ENCODE measurements around the gene GAS5.
"Not testable (repeated sequence)": the region's sequence is repeated elsewhere in the genome, so short reads cannot be mapped to it uniquely, and the experiment has no call there.

GAS5 gene

DNA sequence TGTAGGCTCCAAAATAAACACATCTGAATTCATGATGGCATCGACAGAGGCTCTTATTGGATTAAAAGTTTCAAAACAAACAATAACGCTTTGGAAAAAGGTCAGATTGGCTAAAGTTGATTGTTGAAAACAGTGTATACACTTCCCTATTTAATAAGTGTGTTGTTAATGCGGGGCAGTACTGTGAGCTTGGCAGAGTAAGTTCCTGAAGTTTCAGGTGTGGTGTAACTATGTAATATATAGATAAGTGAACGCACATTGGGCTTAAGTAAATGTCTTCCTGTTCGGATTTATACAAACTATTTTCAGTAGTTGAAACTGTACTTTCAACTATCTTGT is 1.2 kb upstream of the GAS5 start:
- no peak for DNase-seq (ENCODE audit: low spot score)

GRCh38 chr1:173868266-173869020 is 654 bp upstream of the GAS5 start, which contains the start of gene ZBTB37:
TSS of gene ZBTB37 (plus strand) at chr1:173868380. CDS start at chr1:173870226, 1,846 bp downstream.
- peak; percentile 93 for DNase-seq (ENCODE audit: low spot score)

- peak; percentile 16 for DNase-seq (ENCODE audit: low spot score)
These were observed 542 bp downstream of the GAS5 start for GRCh38 chr1:173867141-173867752.

DNA sequence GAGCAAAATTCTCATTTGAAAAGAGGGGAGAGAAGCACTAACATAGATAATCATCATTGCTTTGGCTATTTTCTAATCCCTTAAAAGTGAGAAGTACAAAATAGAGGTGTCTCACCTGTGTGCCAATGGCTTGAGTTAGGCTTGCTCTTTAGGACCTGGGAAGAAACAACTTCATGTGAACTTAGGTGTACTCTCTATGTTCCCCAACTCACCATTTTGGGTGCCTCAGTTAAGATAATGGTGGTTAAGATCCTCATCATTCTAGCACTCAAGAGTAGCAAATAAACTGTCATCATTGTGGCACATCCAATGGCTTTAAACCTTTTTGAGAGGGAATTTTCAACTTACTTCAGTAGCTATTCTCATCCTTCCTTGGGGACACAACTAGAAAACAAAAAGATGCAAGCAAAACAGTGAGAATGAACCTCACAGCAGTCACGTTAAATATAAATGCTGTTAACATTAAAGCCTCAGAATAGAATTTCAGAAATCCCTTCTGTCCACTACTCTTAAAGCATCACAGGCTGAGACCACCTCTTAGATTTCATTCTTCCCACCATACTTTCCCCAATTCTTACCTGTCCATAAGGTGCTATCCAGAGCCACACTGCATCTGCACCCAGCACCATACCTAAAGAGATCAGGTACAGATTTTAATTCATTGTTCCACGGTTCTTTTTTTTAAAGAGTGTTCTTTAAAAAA is 1.2 kb downstream of the GAS5 start:
- no peak for DNase-seq (ENCODE audit: low spot score)

- DNase-seq (ENCODE audit: low spot score), result no peak
These were observed 2.2 kb downstream of the GAS5 start for GRCh38 chr1:173865468-173866164.

GRCh38 chr1:173864179-173864867 is 3.5 kb downstream of the GAS5 start:
- no peak for DNase-seq (ENCODE audit: low spot score)

DNA sequence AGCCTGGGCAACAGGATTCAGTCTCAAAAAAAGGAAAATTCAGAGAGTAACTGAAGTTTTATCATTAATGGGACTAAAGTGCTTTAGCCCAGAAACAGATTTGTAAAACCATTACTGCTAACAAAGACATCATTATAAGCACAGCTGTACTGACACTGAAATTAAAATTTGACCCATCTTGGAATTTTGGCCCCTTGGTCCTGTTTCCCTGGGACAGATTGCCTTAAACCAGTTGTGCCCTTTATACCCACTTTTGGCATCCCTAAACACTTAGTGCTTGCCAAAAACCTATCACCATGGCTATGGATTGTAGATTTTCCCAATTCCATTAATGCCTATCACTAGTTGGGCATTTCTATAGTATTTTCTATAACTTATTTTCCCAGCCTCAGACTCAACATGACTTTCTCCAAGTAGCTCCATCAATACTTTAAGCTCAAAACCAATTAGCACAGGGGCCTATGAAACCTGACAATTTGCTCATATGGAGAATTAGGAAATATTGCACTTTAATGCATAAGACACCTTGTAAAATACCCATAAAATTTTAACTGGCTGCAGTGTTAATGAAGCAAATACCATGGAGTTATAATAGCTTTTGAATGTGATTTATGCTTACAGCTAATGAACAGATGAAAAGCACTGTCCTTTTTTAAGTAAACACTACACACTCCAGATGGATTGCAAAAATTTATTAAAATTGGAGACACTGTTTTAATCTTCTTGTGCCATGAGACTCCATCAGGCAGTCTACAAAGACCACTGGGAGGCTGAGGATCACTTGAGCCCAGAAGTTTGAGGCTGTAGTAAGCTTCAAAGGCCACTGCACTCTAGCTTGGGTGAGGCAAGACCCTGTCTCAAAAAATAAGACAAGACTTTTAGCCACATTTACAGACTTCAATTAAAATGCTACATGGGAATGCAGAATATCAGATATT is 4.3 kb downstream of the GAS5 start:
- no peak for DNase-seq (ENCODE audit: low spot score)

DNA sequence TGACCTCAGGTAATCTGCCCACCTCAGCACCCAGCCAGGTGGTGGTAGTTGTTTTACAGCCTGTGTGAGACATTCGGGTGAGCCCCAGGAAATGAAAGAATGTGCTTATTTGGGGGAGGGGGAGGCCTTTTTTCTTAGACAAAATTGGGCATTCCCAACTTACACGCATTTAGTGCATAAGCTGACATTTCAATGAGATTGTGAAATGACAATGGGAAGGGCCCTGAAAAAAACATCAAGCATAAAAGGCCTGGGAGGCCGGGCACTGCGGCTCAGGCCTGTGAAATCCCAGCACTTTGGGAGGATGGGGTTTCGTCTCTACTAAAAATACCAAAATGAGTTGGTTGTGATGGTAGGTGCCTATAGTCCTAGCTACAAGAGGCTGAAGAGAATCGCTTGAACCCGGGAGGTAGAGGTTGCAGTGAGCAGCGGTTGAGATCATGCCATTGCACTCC is 5.0 kb downstream of the GAS5 start:
- no peak for DNase-seq (ENCODE audit: low spot score)

DNA sequence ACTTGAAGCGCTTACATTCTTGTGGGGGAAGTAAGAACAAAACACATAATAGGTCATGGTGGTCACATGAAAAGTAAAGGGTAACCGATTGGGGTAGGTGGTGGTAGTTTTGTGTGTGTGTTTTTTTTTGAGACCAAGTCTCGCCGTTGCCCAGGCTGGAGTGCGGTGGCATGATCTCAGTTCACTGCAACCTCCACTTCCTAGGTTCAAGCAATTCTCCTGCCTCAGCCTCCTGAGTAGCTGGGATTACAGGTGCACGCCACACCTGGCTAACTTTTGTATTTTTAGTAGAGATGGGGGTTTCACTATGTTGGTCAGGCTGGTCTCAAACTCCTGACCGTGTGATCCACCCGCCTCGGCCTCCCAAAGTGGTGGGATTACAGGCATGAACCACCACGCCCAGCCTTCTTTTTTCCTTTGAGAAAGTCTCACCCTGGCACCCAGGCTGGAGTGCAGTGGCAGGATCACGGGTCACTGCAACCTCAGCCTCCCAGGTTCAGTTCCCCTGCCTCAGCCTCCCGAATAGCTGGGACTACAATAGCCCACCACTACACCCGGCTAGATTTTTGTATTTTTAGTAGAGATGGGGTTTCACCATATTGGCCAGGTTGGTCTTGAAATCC is 5.5 kb downstream of the GAS5 start:
- DNase-seq (ENCODE audit: low spot score), result not testable (repeated sequence)

DNA sequence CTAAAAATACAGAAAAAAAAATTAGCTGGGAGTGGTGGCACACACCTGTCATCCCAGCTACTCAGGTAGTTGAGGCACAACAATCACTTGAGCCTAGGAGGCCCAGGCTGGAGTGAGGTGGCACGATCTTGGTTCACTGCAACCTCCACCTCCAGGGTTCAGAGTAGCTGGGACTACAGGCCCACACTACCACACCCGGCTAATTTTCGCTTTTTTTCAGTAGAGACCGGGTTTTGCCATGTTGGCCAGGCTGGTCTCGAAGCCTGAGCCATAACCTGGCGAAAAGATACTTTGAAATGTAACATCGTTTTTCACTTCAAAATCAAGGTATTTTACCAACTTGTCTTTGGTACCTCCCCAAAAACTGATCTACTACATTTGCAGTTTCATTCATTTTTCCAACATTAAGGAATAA is 6.1 kb downstream of the GAS5 start:
- DNase-seq (ENCODE audit: low spot score), result no peak

GRCh38 chr1:173860065-173860464 is 7.7 kb downstream of the GAS5 start:
- DNase-seq (ENCODE audit: low spot score), result no peak

DNA sequence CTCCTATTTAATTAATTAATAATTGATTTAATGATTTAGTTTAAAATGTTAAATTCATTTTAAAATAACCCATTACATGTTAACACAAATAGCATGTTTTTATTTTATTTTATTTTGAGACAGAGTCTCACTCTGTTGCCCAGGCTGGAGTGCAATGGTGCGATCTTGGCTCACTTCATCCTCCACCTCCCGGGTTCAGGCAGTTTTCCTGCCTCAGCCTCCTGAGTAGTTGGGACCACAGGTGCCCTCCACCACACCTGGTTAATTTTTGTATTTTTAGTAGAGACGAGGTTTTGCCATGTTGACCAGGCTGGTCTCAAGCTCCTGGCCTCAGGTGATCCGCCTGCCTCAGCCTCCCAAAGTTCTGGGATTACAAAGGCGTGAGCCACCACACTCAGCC is 8.2 kb downstream of the GAS5 start:
- not testable (repeated sequence) for DNase-seq (ENCODE audit: low spot score)

DNA sequence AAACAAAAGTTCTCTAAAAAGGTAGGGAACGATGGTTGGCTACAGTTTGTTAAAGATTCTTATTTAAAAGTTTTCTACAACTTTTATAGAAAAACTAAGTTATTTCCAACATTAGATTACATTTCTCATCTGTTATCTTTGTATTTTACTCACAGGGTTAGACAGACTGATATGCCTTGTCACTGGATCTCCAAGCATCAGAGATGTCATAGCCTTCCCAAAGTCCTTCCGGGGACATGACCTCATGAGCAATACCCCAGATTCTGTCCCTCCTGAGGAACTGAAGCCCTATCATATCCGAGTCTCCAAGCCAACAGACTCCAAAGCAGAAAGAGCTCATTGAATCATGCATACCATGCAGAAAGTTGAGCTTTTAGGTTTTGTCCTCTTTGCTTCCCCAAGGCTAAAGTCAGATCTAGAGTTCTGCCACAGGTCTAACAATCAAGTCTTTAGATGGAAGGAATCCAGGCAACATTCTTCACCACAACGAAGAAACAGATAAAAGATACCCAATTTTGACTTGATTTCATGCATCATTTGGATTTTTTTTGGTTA is 10.3 kb downstream of the GAS5 start:
- no peak for DNase-seq (ENCODE audit: low spot score)

- no peak for DNase-seq (ENCODE audit: low spot score)
These were observed 10.9 kb downstream of the GAS5 start for GRCh38 chr1:173856903-173857302.

DNA sequence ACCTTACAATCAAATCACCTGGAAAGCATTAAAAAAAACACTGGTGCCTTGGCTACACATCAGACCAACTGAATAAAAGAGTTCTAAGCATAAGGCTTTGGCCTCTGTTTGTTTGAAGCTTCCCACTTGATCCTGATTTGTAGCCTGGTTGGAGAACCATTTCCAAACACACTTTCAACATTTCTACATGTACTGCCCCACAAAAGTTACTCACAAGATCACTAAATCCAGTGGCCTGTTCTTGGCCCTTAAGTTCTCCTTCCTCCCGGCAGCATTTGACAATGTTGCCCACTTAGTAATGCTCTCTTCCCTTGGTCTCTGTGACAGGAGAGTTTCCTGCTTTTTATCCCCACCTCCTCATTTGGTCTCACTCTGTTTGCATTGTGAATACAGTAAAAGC is 11.8 kb downstream of the GAS5 start:
- no peak for DNase-seq (ENCODE audit: low spot score)

DNA sequence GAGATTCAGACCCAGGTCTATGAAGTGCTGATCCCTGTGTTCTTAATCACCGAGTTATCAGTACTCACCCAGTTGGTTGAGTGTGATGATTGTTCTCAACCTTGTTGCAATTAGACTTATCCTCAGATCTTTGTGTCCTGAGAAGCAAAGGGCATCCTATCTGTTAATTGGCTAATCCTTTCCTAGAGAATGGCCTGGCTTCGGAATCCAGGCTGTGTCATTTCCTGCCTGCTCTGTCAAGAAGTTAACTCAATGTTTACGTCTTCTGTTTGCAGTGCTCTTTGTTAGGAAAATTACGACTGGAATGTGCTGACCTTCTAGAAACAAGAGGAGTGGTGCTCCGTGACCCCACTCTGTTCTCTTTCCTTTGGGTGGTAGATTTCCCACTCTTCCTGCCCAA is 14.7 kb downstream of the GAS5 start:
- DNase-seq (ENCODE audit: low spot score), result peak; percentile 37

GRCh38 chr1:173852105-173852504 is 15.7 kb downstream of the GAS5 start:
- no peak for DNase-seq (ENCODE audit: low spot score)

- no peak for DNase-seq (ENCODE audit: low spot score)
These were observed 35.0 kb downstream of the GAS5 start for GRCh38 chr1:173832748-173833147.

DNA sequence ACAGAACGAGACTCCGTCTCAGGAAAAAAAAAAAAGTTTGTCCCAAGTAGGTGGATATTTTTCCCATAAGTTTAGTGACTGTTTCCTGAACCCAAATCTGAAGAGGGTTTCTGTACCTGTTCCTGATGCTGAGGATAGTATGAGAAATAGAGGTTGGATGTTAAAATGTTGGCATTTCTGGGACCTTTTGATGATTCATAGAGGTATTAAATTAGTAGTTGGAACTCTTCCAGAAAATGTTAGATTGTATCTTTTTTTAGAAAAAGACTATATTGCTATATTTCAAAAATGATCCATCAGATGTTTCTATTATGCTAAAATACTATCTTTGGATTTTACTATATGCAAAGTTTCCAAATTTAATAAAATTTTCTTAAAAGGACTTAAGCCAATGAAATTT is 40.2 kb downstream of the GAS5 start:
- DNase-seq (ENCODE audit: low spot score), result no peak
